ENCODE measurements around the gene MUC2. TPM values are rescaled to one million over a fixed set of nuclear protein-coding genes. Genes with fewer than 3 reads are reported as not detected.

The MUC2 gene
- total and polyA plus RNA-seq, 2 of the 4 experiments (the other 2 are of a cell fraction) = not detected

- TF ChIP-seq RCOR1 (IDR thresholded peaks at IDR 0.05; ENCODE audit: insufficient replicate concordance, low read length) = no peak
- no peak for TF ChIP-seq BHLHE40 (IDR thresholded peaks at IDR 0.05; ENCODE audit: low read depth, low read length)
- TF ChIP-seq MXI1 (IDR thresholded peaks at IDR 0.05; ENCODE audit: borderline replicate concordance, low read depth, low read length) = no peak
- TF ChIP-seq, protein P1, sequence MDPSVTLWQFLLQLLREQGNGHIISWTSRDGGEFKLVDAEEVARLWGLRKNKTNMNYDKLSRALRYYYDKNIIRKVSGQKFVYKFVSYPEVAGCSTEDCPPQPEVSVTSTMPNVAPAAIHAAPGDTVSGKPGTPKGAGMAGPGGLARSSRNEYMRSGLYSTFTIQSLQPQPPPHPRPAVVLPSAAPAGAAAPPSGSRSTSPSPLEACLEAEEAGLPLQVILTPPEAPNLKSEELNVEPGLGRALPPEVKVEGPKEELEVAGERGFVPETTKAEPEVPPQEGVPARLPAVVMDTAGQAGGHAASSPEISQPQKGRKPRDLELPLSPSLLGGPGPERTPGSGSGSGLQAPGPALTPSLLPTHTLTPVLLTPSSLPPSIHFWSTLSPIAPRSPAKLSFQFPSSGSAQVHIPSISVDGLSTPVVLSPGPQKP (IDR thresholded peaks at IDR 0.05; ENCODE audit: borderline replicate concordance, low read depth, low read length) = no peak
- TF ChIP-seq MAZ (IDR thresholded peaks at IDR 0.05; ENCODE audit: borderline replicate concordance, low read depth, low read length) = no peak
- TF ChIP-seq CEBPB (IDR thresholded peaks at IDR 0.05; ENCODE audit: low read depth, low read length) = no peak
- TF ChIP-seq CHD1 (IDR thresholded peaks at IDR 0.05; ENCODE audit: low read depth, low read length) = no peak
- no peak for TF ChIP-seq MAFK (IDR thresholded peaks at IDR 0.05; ENCODE audit: low read depth, low read length)
- no peak for TF ChIP-seq SMC3 (IDR thresholded peaks at IDR 0.05; ENCODE audit: low read depth, low read length)
- no peak for TF ChIP-seq FOS (IDR thresholded peaks at IDR 0.05; ENCODE audit: low read depth, low read length)
- Histone ChIP-seq H3K23ac (ENCODE audit: low read depth, low read length) (no peak overlapping the region), H2BK20ac (ENCODE audit: low read depth, low read length) (no peak overlapping the region), H2AK5ac (ENCODE audit: low read depth, low read length) (no peak overlapping the region), H4K8ac (ENCODE audit: low read depth in 2 of 2, low read length in 2 of 2) (no peak overlapping the region), H4K5ac (ENCODE audit: low read depth, low read length) (no peak overlapping the region), H3K56ac (ENCODE audit: extremely low read depth, insufficient read depth, low read length) (no peak overlapping the region), H2AFZ (replicated peaks; ENCODE audit: low read length, poor library complexity) (no peak overlapping the region), H4K91ac (ENCODE audit: insufficient read depth, low read depth, low read length) (no peak overlapping the region), H3K9me1 (ENCODE audit: insufficient read depth, low read length) (no peaks in the 10 kb centered on the region), H2BK5ac (ENCODE audit: low read depth, low read length, poor library complexity, severe bottlenecking) (no peak overlapping the region), H3K9ac (ENCODE audit: low read depth, low read length) (no peak overlapping the region), H3K4me2 (ENCODE audit: low read depth, low read length) (no peak overlapping the region), H3K4ac (ENCODE audit: low read depth, low read length) (no peak overlapping the region), H3K27me3 (ENCODE audit: control insufficient read depth, insufficient read depth, low read length) (no peaks in the 10 kb centered on the region), H3K27ac (ENCODE audit: insufficient read depth, low read length) (no peak overlapping the region), H3K14ac (replicated peaks; ENCODE audit: low read depth, low read length) (no peak overlapping the region), H3K9me3 (ENCODE audit: control insufficient read depth, insufficient read depth, low read length) (no peaks in the 10 kb centered on the region), H3K4me1 (ENCODE audit: control insufficient read depth, insufficient read depth, low read length) (no peaks in the 10 kb centered on the region), H3K4me3 (ENCODE audit: insufficient read depth, low read depth, low read length) (no peak overlapping the region), H2BK15ac (ENCODE audit: low read depth, low read length) (no peak overlapping the region), H3K36me3 (ENCODE audit: control insufficient read depth, insufficient read depth, low read length) (no peaks in the 10 kb centered on the region), H2AK9ac (replicated peaks; ENCODE audit: low read depth, low read length, poor library complexity) (no peak overlapping the region), H2BK120ac (ENCODE audit: low read depth, low read length) (no peak overlapping the region), H4K20me1 (ENCODE audit: insufficient read depth, low read length) (peaks cover 6% of the 10 kb centered on the region; the same call in 1 of the 2 replicates), H3K18ac (ENCODE audit: low read depth, low read length) (no peak overlapping the region), H3K79me1 (ENCODE audit: low read depth in 1 of 2, low read length in 2 of 2) (no peaks in the 10 kb centered on the region)
- DNase-seq (no peak), ATAC-seq (ENCODE audit: low read depth) (no peak)
- intact Hi-C loops (cut with micrococcal nuclease) = no loop called here
- WGBS, 2 experiments (ENCODE audit: extremely low coverage in 2 of 2, insufficient read length in 1 of 2) = 73% methylated on average over 5 of the region's 14 CpGs; no CpG with 5 or more reads in 1 of the 2 experiments
- in situ Hi-C loops (cut with MboI; ENCODE audit: low sequenced_read_pairs) = no loop called here
- BruUV-seq (replicated peaks) = no TSS peak
- POLR2A ChIA-PET (ENCODE audit: unreplicated experiment) = no interaction called here
- CTCF ChIA-PET = no interaction called here
- dilution Hi-C loops (cut with HindIII; ENCODE audit: low sequenced_read_pairs, unreplicated experiment) = no loop called here
Measured at GRCh38 chr11:1028616-1029015, 46.1 kb upstream of the MUC2 start.

Data from IMR-90 (cell line).